ENCODE measurements around the gene RFPL3. TPM values are rescaled to one million over a fixed set of nuclear protein-coding genes. Genes with fewer than 3 reads are reported as not detected.
"Not testable (repeated sequence)": the region's sequence is repeated elsewhere in the genome, so short reads cannot be mapped to it uniquely, and the experiment has no call there.

Gene RFPL3
- total RNA-seq: not detected in 2 replicates
- polyA plus RNA-seq: not detected in 2 replicates

- 78% methylated on average over 9 of the region's 9 CpGs for WGBS (ENCODE audit: low lambda C conversion rate, missing lambda C conversion rate)
- H3K4me1 ChIP-seq (ENCODE audit: insufficient read depth); H3K9me2 ChIP-seq (replicated peaks; ENCODE audit: insufficient read depth); H3K9me3 ChIP-seq (ENCODE audit: low read depth); H3K36me3 ChIP-seq (replicated peaks; ENCODE audit: insufficient read depth, low read depth); H3K4me2 ChIP-seq; H3K27ac ChIP-seq; H2AFZ ChIP-seq; H3K4me3 ChIP-seq; H4K20me1 ChIP-seq (ENCODE audit: insufficient read depth, poor library complexity, severe bottlenecking); H3K79me2 ChIP-seq; DNase-seq (ENCODE audit: low spot score); H3K27me3 ChIP-seq: not testable (repeated sequence)
Observed at GRCh38 chr22:32357567-32357966, at the start of gene RFPL3. RFPL3 (plus strand) TSS chr22:32357867; CDS start chr22:32358072, 205 bp downstream.

DNA sequence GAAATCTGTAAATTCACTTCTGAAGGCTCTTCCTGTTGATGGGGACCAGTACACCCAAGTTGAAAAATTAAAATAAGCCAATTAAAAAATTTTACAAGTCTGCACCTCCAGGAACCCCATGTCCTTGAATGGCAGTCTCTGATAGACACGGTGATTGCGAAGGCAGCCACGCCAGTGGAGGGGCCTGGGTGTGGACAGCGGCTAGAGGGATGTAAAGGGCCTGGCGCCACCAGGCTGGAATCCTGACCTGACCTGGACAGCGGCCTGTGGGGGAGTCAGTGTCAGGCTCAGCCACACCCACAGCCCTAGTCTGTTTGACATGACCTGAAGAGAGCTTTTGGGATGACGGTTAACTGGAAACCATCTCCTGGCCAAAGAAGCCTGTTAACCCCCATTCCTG, 49.5 kb upstream of the RFPL3 start:
- TF ChIP-seq EZH2phosphoT487 (IDR thresholded peaks at IDR 0.05; ENCODE audit: low read depth, severe bottlenecking, unreplicated experiment): no peak
- Histone ChIP-seq H3K4me3 (no peak overlapping the region), H3K9me3 (ENCODE audit: low read depth) (no peaks in the 10 kb centered on the region), H2AFZ (no peak overlapping the region), H3K79me2 (no peaks in the 10 kb centered on the region), H3K4me1 (ENCODE audit: insufficient read depth) (no peaks in the 10 kb centered on the region), H3K9me2 (replicated peaks; ENCODE audit: insufficient read depth) (no peaks in the 10 kb centered on the region), H3K36me3 (replicated peaks; ENCODE audit: insufficient read depth, low read depth) (no peaks in the 10 kb centered on the region), H3K27ac (no peak overlapping the region), H3K27me3 (no peaks in the 10 kb centered on the region), H4K20me1 (ENCODE audit: insufficient read depth, poor library complexity, severe bottlenecking) (no peaks in the 10 kb centered on the region), H3K4me2 (no peak overlapping the region)
- DNase-seq (ENCODE audit: low spot score): no peak
- 87% methylated on average over 6 of the region's 7 CpGs for WGBS (ENCODE audit: low lambda C conversion rate, missing lambda C conversion rate)

- TF ChIP-seq EZH2 (IDR thresholded peaks at IDR 0.05; ENCODE audit: borderline replicate concordance) (no peak), EZH2phosphoT487 (IDR thresholded peaks at IDR 0.05; ENCODE audit: low read depth, severe bottlenecking, unreplicated experiment) (no peak)
- TF ChIP-seq, protein P1, sequence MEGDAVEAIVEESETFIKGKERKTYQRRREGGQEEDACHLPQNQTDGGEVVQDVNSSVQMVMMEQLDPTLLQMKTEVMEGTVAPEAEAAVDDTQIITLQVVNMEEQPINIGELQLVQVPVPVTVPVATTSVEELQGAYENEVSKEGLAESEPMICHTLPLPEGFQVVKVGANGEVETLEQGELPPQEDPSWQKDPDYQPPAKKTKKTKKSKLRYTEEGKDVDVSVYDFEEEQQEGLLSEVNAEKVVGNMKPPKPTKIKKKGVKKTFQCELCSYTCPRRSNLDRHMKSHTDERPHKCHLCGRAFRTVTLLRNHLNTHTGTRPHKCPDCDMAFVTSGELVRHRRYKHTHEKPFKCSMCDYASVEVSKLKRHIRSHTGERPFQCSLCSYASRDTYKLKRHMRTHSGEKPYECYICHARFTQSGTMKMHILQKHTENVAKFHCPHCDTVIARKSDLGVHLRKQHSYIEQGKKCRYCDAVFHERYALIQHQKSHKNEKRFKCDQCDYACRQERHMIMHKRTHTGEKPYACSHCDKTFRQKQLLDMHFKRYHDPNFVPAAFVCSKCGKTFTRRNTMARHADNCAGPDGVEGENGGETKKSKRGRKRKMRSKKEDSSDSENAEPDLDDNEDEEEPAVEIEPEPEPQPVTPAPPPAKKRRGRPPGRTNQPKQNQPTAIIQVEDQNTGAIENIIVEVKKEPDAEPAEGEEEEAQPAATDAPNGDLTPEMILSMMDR (IDR thresholded peaks at IDR 0.05; ENCODE audit: poor library complexity): no peak
- H3K9me3 ChIP-seq (ENCODE audit: low read depth): no peaks in the 10 kb centered on the region
- no peak overlapping the region for H2AFZ ChIP-seq
- no peaks in the 10 kb centered on the region for H3K4me1 ChIP-seq (ENCODE audit: insufficient read depth)
- WGBS (ENCODE audit: low lambda C conversion rate, missing lambda C conversion rate): 88% methylated on average over 6 of the region's 6 CpGs
- no peak overlapping the region for H3K4me3 ChIP-seq
- no peak overlapping the region for H3K4me2 ChIP-seq
- H4K20me1 ChIP-seq (ENCODE audit: insufficient read depth, poor library complexity, severe bottlenecking): no peaks in the 10 kb centered on the region
- H3K27me3 ChIP-seq: no peaks in the 10 kb centered on the region
- no peaks in the 10 kb centered on the region for H3K9me2 ChIP-seq (replicated peaks; ENCODE audit: insufficient read depth)
- H3K79me2 ChIP-seq: no peaks in the 10 kb centered on the region
- DNase-seq (ENCODE audit: low spot score): no peak
- no peaks in the 10 kb centered on the region for H3K36me3 ChIP-seq (replicated peaks; ENCODE audit: insufficient read depth, low read depth)
- no peak overlapping the region for H3K27ac ChIP-seq
Observed at GRCh38 chr22:32308934-32309333, 48.7 kb upstream of the RFPL3 start.

DNA sequence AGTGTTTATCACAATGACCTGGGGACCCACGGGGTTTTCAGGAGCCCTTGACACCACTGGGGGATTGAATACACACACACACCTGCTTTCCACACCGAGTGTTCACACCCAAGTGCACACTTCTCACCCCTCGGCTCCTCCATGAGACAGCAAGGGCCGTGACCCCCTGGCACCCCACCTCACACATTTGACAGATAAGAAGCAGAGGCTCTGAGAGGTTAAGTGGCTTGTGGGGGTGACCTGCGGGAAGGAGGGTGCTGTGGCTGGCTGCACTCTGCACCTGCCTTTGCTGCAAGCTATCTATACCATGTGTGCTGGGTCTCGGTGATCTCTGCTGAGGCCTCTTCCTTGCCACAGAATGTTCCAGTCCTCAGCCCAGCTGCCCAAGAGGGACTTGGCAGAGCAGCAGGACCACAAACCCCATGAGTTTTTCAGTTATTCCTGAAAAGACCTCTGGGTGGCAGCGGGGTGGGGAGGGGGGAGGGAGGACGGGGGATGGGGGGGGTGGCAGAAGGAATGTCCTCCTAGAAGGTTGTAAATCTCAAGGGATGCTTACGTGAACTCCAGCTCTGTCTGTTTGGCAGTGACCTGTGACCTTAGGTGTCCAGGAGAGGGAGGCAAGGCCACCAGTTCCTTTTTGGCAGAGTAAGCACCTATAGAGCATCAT, 47.9 kb upstream of the RFPL3 start:
- Histone ChIP-seq H3K27me3 (no peaks in the 10 kb centered on the region), H4K20me1 (ENCODE audit: insufficient read depth, poor library complexity, severe bottlenecking) (no peaks in the 10 kb centered on the region), H3K27ac (no peak overlapping the region), H3K79me2 (no peaks in the 10 kb centered on the region), H3K4me3 (no peak overlapping the region), H2AFZ (no peak overlapping the region), H3K9me3 (ENCODE audit: low read depth) (no peaks in the 10 kb centered on the region), H3K4me1 (ENCODE audit: insufficient read depth) (no peaks in the 10 kb centered on the region), H3K9me2 (replicated peaks; ENCODE audit: insufficient read depth) (no peaks in the 10 kb centered on the region), H3K36me3 (replicated peaks; ENCODE audit: insufficient read depth, low read depth) (no peaks in the 10 kb centered on the region), H3K4me2 (no peak overlapping the region)
- TF ChIP-seq EZH2 (IDR thresholded peaks at IDR 0.05; ENCODE audit: borderline replicate concordance) (no peak), EZH2phosphoT487 (IDR thresholded peaks at IDR 0.05; ENCODE audit: low read depth, severe bottlenecking, unreplicated experiment) (no peak)
- TF ChIP-seq, protein P1 (IDR thresholded peaks at IDR 0.05; ENCODE audit: poor library complexity): no peak
- DNase-seq (ENCODE audit: low spot score): no peak
- 57% methylated on average over 9 of the region's 9 CpGs for WGBS (ENCODE audit: low lambda C conversion rate, missing lambda C conversion rate)
